GM12864 (cell line): ENCODE data around the gene CDH1.
"Not testable (repeated sequence)": the region's sequence is repeated elsewhere in the genome, so short reads cannot be mapped to it uniquely, and the experiment has no call there.

Source experiments
- DNase-seq: peaks from one replicate; pipeline ENCODE4 v3.0.0-alpha.2; 2011; ENCODE audit warnings: low read depth
- H3K4me3 ChIP-seq: 2 replicates; pipeline ENCODE4 v1.5.1; 2011; ENCODE audit warnings: mild to moderate bottlenecking, low read depth, low read length, control low read depth
- CTCF ChIP-seq: IDR thresholded peaks from 2 replicates; pipeline ENCODE4 v1.5.1; 2011; ENCODE audit warnings: low read depth, mild to moderate bottlenecking, moderate library complexity, low read length, control low read depth, inconsistent platforms; ENCODE audit errors: missing control alignments

Gene CDH1

GRCh38 chr16:68704232-68704867, 32.7 kb upstream of the CDH1 start:
- TF ChIP-seq CTCF, result peak; percentile 92
- H3K4me3 ChIP-seq, result no peak overlapping the region
- peak; percentile 18 for DNase-seq

GRCh38 chr16:68707340-68708152, 29.5 kb upstream of the CDH1 start:
- no peak overlapping the region for H3K4me3 ChIP-seq
- DNase-seq, result no peak
- no peak for TF ChIP-seq CTCF

- TF ChIP-seq CTCF, result no peak
- no peak overlapping the region for H3K4me3 ChIP-seq
- DNase-seq, result no peak
Measured at GRCh38 chr16:68710211-68710610, 26.9 kb upstream of the CDH1 start.

GRCh38 chr16:68711421-68712139, 25.5 kb upstream of the CDH1 start:
- no peak for TF ChIP-seq CTCF
- no peak overlapping the region for H3K4me3 ChIP-seq
- no peak for DNase-seq

GRCh38 chr16:68713361-68713760, 23.7 kb upstream of the CDH1 start:
- no peak for TF ChIP-seq CTCF
- DNase-seq, result no peak
- no peak overlapping the region for H3K4me3 ChIP-seq

- no peak for TF ChIP-seq CTCF
- no peak for DNase-seq
Measured at GRCh38 chr16:68715471-68715870, 21.6 kb upstream of the CDH1 start.

GRCh38 chr16:68716516-68716915, 20.6 kb upstream of the CDH1 start:
- not testable (repeated sequence) for H3K4me3 ChIP-seq, DNase-seq

More at GRCh38 chr16:68715471-68715870, 21.6 kb upstream of the CDH1 start:
- H3K4me3 ChIP-seq, result no peak overlapping the region
